Stimulated activated CD4-positive, alpha-beta T cell treated with anti-CD3 and anti-CD28 coated beads, TNF-alpha, amount 100 ng/mL, for 4 hours (primary cell): ENCODE results near the gene SND1.

Source experiments
- DNase-seq, 3 experiments: peaks; one replicate each; pipeline ENCODE4 v3.0.0-alpha.2; 2020; ENCODE audit warnings: low read depth in 3 of 3

Gene SND1

DNA sequence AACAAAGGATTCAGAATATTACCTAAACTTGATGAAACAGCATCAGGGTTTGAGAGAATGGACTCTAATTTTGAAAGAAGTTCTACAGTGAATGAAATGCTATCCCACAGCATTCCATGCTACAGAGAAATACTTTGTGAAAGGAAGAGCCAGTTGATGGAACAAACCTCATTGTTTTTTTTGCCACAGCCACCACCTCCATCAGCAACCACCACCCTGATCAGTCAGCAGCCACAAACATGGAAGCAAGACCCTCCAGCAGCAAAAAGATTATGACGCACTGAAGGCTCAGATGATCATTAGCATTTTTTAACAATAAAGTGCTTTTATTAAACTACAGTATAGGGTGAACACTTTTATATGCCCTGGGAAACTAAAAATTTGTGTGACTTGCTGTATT, 280.5 kb downstream of the SND1 start:
- no peak for DNase-seq

DNA sequence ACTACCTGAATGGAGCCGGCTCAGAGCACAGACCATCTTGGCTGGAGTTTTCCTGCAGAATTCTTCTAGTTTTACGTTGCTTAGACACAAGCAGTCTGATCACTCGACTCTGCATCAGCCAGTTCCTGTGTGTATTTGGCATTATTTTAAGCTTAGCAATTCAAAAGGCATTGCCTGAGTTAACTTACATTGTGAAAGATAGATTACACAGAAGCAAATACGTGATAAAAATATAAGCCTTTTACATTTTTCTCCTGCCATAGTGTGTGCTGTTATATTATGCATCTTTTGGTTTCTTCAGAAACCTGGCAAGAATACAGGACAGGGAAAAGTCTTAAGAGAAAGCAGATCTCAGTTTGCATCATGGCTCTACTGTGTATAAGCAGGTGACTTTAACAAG, 281.2 kb downstream of the SND1 start:
- DNase-seq = no peak

DNA sequence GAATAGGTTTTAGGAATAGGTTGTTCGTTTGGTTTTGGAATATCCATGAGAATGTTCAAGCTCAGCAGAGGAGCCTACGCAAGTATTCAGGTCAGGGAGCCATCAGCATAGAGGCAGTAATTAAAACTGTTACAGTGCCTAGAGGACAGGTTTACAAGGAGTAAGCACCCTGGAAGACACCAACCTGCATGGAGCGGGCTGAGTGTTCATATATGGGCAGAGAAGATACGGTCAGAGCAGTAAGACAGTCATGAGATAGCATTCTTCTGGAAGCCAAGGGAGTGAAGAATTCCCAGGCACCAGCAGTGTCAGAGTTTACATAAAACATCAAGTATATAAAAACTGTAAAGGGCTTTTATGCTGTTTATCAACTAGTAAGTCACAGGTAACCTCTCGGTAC, 282.7 kb downstream of the SND1 start:
- no peak for DNase-seq

DNA sequence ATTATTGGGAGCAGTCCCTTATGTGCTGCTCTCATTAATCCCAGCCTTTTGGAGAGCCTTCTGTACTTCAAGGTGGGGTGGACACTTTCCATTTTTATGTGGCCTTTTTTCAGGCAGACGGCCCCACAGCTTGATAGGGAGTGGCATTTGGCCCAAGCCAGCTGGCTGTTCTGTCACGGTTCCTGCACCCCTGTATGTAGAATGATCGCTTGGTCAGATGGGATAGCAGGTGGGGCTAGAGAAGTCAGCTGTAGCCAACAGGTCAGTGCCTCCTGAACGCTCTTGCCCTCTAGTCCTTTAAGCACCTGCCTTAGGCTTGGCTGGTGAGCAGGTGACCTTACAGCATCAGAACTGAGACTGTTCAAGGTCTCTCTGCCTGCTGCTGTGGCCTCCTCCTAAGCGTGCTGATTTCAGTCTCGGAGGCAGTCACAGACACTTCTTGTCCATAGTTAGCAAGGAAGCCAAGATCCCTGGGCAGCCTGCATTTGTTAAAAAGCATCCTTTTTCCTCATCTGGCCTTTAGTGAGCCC, 283.9 kb downstream of the SND1 start:
- DNase-seq = no peak

DNA sequence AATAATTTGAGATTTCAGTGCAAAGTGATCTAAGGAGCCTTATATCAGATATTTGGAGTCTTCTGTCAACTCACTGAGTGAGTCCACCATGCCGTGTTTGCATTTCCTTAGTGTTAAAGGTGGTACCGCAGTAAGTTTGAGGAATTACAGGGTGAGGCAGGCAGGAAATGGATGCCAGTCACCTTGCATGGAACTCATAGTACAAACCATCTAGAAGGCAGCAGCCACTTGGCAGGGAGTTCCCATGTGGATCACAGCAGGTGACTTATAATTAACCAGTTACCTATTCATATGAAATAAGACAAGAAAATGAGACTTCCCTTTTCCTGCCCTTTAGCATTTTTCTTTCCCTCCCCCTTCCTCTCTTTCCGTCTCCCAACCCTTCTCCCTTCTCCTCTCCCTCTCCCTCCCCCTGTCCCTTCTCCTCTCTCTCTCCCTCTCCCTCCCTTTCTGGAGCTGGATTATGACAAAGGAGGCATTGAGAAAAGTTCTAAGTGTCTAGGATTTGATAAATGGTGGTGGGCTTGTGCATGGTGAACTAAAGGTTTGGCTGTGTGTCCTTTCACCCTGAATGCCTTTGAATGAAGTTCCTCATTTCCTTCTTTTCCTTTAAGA, 285.2 kb downstream of the SND1 start:
- no peak for DNase-seq

DNA sequence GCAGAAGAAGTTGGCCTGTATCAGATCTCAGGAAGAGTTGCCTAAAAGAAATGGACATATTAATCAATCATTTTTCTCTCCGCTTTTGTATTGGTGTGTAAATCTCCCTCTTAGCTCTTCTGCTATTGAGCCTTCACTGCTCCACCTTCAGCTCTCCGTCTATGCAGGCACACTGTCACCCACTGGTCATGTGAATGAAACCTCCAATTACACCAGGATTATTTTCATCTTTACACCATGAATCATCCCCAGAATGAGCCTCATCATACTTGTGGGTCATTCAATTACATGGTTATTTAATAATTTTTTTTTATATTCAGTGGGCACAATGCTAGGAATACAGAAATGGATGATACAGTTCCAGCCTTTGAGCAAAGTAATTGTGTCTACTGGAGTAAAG, 286.6 kb downstream of the SND1 start:
- no peak for DNase-seq

DNA sequence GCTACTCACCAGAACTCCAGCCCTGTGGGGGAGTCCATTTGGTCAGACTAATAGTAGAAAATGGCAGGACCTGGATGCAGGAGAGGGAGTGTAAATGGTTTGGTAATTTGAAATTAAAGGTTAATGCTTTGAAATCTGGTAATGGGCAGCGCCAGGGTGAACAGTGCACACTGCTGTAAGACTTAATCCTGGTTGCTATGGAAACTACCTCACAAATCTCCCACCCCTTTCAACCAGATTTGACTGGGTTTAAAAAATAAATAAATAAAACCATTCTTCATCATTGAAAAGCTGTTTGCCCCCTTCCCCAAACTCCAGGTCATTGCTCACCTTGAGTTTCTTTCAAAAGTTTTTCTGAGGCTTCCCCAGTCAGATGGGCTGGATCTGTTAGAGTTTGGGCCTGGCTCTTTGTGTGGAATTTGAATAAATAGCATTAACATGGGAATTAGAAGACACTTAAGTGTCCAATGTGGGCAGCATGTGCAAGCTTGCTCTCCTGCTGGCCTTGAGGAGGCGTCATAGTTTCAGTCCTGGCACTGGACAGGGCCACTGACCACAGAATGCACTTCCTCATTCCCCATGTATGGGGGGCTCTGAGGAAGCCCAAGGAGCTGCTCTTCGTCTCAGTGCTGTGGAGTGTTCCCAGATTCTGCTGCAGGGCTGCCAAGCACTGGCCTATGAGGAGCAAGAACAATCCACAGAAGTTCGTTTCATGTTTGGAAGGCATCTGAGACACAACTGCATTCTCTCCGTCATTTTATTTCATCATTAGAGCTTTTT, 288.6 kb downstream of the SND1 start:
- DNase-seq = no peak

DNA sequence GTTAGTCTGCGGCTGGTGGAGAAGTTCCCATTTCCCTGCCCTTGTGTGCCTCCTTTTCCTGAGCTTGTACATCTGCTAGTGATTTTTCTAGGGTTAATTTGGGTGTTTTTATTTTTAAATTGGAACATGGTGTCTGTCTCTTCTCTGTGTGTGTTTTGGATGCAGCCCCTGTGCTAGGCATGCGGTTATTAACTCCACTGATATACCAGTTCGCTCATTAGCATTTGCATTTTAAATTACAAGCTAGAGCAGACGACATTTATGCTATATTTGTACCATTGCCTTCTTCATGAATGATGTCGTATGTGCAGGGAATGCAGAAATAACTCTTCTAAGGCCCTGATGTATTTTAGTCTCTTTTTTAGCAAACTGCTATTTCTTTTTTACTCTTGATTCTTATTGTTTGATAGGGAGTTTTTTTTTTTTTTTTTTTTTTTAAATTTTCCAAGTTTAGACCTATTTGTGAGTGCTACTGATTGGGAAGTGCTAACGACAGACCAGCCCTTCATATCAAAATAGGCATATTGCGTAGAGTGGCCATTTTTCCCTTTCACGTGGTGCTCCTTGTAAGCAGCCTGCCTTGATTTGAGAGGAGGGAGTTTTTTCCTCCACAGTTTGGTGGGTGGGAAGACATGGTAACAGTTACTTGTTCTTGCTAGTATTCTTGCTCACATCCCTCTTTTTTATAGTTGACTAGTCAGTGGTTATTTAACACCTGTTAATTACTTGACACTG, 289.6 kb downstream of the SND1 start:
- no peak for DNase-seq

DNA sequence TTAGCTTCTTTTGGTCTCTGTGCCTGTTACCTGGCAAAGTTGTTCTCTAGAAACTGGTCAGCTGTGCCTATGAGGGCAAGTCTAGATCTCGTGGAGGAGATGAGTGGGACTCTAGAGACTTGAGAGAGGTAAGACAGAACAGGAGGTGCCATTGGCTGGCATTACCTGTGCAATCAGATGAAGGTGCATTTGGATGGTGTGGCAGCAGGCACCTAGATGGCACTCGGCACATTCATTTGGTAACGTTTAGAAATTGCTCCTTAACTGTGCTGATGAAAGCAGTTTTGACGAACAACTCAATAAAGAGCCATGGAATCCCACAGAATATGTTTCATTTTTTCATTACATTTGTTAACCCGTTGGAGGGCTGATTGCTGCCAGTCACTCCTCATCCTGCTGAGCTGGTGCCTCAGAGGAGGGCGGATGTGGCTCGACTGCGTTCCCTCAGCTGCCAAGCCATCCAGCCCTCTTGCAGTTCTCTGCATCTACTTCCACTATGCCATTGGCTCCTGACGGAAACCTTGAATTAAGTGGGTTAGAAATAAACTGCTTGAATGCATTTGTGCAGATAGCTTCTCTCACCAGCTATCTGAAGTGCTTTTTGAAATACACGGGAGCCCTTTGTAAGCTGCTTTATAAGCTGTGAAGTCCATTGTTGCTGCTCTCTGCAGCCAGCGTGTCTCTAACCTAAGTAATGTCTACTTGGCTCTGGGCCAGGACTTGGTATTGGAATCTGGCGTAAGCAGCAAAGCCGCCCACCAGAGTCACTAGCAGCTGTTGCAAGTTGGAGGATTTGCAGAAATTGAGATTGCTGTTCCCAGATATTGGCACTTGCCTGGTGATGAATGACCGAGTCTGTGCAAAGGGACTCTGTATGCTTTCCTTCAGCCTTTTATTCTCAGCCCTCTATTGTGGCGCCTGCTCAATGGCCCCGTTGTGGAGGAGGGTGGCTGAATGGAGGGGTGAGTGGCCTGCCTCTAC, 291.8 kb downstream of the SND1 start:
- no peak for DNase-seq

DNA sequence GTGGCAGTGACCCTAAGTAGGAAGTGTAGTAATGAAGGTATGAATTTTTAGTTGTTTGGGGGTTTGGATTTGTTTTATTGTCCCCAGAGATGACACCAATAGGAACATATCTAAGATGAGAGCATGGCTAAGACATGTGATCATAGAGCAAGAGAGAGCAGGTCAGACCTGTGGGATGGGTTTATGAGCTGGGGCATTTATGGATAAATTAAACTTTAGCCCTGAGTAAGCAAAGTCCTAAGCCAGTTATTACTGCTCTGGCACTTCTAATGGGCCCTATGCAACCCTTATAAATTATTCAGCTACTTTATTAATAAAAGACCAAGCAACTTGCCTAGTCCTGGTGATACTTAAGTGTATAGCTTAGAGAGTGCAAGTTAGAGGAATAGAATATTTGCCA, 294.1 kb downstream of the SND1 start:
- no peak for DNase-seq

DNA sequence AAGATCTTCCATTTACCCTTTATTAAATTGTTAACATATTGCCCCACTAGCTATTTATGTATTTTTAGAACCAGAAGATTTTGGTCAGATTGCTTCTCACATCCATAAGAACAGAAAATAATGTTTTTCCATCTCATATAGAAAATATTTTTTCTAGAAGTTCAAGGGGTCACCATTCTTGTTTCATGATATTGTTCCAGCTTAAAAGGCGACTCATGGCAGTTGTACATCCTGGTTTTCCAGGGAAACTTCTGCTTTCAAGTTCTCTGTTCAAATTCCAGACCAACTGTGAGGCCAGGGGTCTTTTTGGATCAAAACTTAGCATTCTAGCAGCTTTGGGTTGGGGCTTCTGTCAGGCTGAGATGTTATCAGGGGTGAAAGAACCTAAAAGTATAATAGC, 294.9 kb downstream of the SND1 start:
- DNase-seq = no peak

DNA sequence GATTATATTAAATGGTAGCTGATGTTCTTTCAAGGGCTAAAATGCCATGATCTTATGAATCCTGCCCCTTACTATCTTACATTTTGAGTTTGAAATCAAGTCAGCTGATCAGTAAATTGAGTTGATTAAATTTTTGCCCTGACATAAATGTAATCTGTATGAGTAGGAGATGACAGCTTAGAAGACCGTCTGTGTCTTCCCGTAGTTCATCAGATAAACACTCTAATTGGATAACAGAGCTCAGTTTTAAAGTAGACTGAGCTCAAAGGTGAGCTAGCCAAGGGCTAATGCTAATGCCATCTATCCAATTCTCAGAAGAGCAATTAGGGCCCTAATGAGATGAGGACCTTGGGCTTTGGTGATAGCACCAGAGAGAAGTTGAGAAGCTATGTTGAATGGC, 296.3 kb downstream of the SND1 start:
- DNase-seq = no peak

DNA sequence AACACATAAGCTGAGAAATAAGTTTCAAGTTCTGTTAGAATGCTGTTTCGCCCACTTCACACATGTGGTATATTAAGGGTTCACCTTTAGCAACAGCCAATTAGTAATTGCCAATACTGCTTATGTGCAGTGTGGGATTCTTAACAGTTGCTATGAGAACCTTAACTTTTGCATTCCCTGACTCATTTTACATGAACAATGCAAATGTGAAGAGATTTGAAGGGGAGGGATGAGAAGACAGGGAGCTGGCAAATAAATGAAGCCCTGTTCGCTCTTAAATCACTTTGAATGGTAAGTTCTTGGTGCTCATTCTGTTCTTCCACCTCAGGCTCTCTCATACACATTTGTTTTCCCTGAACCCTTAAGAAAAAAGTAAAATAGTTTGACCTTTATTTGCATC, 296.9 kb downstream of the SND1 start:
- no peak for DNase-seq

DNA sequence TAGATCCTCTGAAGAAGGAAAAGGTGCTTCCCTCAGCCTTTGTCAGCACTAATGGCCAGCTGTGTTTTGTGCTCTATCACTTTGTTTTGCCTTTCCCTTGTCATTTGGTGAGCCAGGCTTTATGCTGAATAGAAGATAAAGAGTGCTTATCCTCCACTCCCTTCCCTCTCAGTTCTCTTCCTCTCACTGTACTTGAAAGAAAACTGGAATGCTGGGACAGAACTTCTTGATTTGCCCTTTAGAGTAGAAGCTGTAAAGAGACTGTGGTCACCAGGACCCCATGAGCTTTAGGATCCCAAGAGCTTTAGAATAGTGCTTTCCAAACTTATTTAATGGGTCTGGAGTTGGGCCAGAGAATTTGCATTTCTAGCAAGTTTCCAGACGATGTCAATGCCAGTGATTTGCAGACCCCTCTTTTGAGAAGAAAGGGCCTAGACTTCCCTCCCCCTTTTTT, 297.8 kb downstream of the SND1 start:
- DNase-seq = no peak

DNA sequence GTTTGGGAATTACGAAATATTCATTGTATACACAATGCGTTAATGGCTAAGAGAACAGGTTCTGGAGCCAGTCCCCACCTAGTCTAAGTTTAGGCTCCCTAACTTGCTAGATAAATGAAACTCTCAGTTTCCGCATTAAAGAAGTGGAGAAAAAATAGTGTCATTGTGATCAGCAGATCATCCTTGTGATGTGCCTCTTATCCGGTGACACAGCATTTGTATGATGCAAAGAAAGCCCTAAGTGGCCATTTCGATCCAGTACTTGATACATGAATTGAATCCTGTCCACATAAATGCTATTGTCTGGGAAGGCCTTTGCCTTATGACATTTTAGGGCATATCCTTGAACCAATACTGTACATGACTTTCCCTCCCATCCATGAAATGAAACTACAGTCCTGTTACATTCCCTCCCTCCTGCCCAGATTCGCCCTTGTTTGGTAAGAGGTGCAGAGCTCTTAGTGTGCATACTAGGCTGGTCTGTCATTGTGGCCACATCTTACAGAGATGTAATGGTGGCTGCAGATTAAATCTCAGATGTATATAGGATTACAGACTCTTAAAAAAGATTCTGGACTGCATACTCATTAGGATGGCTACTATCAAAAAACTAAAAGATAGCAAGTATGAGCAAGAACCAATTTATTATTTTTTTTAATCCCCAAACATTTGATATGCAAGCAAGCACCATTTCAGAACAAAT, 298.4 kb downstream of the SND1 start:
- DNase-seq = no peak

DNA sequence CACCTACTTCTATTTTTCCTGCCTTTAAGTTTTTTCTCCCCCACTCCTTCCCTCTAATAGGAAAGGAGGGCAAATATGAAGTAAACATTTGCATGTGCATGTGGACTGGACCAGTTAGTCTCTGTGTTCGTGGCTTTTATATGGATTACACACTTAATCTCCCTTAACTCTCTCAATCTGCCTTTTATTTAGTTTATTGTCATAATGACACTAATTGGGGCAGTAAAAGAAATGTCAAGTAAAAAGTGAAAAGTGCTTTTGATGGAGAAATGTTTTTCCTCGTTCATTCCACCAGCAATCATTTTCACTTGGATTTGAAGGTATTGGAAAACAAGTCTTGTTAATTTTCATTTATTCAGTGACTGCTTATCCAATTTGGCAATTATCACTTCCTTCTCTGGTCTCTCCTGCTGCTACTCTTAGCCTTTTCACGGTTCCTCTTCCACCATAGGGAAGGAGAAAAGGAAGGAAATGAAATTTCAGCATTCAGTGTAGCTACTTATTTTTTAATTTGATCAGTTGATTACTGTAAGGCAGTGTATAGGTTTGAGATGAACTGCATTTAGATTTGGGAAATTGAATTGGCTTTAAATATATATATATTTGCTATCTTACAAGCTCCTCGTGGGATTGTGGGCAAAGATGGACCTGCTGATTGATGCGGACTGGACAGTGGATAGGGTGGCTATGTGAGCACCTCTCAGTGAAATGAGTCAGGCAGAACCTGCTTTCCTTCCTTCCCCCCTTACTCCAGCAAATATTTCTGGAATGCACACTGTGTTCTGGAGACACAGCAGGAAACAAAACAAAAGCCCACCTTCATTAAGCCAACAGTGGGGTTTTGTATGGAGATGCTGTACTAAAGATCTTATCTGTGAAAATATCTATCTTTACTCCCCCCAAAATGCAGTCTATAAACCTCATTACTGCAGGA, 301.7 kb downstream of the SND1 start:
- no peak for DNase-seq

DNA sequence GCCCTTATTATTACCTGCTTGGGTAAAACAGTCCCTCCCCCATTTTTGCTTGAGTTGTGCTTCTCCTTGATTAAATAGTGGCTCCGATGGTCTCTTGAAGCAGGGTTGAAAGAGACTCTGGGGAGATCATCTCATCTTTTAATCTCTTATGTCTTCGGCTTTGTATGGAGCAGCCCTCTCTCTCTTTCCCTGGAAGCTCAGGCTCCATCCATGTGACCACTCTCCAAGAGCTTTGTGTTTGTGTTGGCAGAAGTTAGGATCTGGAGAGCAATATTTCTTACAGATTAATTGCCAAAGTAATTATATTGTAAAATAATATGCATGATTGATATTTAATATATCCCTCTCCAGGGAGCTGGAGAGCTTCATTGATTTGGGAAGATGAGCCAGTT, 302.4 kb downstream of the SND1 start:
- DNase-seq = no peak

DNA sequence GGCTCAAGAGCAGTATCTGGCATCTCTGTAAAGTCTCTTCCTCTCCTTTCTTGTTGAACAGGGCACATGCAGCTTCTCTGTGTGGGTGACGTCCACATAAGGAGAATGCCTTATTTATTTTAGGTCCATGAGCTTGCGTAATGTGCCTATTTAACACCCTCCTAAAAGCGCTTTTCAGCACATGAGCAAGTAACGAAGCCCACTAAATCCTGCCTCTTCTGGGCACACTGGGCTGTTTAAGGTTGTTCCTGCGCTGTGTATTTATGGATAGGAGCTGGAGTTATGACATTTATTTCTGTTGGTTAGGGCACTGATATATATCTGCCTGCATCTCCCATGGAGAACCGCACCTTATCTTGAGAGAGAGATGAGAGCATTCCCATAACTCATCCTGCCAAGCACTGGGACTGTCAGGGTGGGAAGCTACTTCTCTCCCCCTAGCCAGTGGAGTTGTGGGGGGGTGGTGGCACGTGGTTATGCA, 303.1 kb downstream of the SND1 start:
- DNase-seq = no peak

DNA sequence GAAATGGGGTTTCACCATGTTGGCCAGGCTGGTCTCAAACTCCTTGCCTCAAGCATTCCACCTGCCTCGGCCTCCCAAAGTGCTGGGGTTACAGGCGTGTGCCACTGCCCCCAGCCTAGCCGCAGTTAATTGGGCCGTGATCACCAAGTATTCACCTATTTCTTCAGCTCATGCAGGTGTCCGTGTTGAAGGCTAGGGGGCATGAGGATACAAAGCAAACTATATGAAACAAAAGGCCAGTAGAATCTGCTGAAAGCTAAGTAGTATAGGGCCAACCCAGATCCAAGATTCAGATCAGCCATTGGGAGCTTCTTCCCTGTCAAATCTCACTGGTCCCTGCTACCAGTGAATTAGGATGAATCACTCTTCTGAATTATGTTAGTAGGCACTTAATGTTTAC, 305.9 kb downstream of the SND1 start:
- DNase-seq = no peak

DNA sequence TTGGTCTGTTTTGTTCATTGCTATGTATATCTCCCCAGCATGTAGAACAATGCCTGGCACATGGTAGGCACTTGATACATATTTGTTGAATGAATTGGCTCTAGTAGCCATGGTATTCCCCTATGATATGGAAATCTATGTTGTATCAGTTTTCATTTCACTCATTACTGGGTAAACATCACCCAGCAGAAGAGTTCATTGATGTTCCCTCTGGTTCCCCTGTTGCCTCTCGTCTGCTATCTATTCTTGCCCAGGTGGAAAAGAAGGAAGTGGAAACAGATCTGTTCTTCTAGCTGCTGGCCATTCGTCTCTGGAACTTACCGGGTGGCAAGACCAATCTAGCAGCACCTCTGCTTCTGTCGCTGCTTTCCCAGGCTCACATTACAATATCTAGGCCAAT, 307.8 kb downstream of the SND1 start:
- no peak for DNase-seq
